AG09309 (cell line): ENCODE measurements around the gene CYFIP1.

ENCODE experiments used
- DNase-seq: peaks from one replicate; pipeline ENCODE4 v3.0.0-alpha.2; 2010; ENCODE audit warnings: low read depth
- H3K4me3 ChIP-seq: 2 replicates; pipeline ENCODE4 v1.5.1; 2011; ENCODE audit warnings: mild to moderate bottlenecking, low read depth, low read length, moderate library complexity; ENCODE audit not compliant: control insufficient read depth
- TF ChIP-seq, protein P1 (sequence below): IDR thresholded peaks from 2 replicates; pipeline ENCODE4 v1.5.1; 2011; ENCODE audit warnings: mild to moderate bottlenecking, low read depth, low read length, inconsistent platforms; ENCODE audit not compliant: insufficient read depth, control insufficient read depth; ENCODE audit errors: missing control alignments

CYFIP1 gene

DNA sequence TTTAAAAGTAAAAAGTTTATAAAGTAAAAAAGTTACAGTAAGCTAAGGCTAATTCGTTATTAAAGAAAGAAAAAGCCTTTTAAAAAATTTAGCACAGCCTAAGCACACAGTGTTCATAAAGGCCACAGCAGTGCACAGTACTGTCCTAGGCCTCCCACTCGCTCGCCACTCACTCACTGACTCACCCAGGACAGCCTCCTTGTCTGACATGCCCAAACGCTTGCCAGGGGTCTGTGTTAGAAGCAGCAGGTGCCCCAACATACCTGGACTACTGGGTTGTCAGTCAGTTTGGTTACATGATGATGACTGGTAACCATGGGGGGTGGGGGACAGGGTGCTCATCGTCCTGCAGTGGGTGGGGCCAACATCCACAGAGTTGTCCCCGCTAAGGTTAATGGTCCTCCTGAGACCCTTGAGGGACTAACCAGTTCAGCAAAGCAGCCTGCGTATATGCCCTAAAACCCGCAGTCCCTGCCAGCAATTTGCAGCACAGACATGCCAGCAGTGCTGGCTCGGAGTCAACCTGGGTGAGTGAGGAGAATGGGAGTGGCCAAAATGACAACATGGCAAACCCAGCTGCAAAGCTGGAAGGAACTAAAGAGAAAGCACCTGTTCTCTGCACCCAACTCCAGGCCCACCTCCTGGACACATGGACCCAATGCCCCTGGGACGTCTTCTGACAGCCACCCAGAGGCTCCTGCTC is 49.2 kb downstream of the CYFIP1 start:
- no peak for DNase-seq
- TF ChIP-seq, protein P1, sequence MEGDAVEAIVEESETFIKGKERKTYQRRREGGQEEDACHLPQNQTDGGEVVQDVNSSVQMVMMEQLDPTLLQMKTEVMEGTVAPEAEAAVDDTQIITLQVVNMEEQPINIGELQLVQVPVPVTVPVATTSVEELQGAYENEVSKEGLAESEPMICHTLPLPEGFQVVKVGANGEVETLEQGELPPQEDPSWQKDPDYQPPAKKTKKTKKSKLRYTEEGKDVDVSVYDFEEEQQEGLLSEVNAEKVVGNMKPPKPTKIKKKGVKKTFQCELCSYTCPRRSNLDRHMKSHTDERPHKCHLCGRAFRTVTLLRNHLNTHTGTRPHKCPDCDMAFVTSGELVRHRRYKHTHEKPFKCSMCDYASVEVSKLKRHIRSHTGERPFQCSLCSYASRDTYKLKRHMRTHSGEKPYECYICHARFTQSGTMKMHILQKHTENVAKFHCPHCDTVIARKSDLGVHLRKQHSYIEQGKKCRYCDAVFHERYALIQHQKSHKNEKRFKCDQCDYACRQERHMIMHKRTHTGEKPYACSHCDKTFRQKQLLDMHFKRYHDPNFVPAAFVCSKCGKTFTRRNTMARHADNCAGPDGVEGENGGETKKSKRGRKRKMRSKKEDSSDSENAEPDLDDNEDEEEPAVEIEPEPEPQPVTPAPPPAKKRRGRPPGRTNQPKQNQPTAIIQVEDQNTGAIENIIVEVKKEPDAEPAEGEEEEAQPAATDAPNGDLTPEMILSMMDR, result no peak

DNA sequence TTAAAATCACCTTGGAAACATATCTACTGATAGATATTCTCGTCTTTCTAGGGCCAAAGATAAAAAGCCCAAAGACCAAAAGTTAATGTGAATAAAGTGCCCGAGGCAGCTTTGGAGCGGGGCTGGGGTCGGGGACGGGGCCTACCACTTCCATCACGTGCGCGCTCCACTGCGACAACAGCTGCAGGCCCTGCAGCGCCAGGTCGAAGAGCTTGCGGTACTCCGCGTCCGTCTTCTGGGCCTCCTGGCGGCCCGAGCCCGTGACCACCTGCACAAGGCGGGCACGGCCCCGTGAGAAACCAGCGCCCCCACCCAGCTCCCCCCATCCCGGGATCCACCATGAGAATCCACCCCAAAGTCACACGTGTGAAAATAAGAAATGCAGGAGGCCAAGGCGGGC is 52.4 kb downstream of the CYFIP1 start:
- TF ChIP-seq, protein P1, result no peak
- DNase-seq, result no peak

More for the DNA sequence above, 49.2 kb downstream of the CYFIP1 start:
- no peak overlapping the region for H3K4me3 ChIP-seq

DNA sequence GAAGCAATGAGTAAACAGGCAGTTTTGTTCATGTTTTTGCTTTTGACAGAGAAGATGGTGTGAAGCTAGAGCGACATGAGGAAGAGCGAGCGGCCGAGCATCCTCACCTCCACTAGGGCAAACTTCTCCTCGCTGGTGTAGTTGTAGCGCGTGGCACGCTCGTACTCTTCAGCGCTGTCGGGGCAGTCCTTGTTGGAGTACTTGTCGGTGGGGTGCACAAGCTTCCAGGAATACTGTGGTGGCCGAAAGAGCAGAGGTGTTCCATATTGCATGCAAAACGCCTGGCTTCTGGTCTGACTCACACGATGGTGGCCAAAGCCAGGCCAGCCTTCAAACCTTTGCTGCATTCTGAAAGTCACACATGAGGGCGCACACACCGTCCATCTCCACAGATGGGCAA is 54.3 kb downstream of the CYFIP1 start:
- no peak overlapping the region for H3K4me3 ChIP-seq
- no peak for DNase-seq
- TF ChIP-seq, protein P1, result no peak

More for the DNA sequence above, 52.4 kb downstream of the CYFIP1 start:
- no peak overlapping the region for H3K4me3 ChIP-seq

DNA sequence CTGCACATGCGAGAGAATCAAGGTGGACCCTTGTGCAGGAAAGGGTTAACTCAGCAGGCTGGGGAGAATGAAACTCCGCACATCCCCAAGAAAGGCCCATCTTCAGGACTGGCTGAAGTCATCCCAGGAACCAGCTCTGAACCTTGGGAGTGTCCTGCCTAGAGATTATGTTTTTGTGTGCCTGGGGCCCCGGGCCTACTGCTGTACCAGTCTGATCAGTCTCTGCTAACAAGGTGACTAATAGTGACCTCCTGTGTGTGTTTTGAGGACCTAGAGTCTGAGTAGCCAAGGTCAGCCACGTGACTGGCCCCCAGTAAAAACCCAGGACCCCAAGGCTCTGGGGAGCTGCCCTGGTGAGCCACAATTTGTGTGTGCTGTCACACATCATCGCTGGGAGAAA is 58.2 kb downstream of the CYFIP1 start:
- H3K4me3 ChIP-seq, result no peak overlapping the region
- TF ChIP-seq, protein P1, result no peak
- no peak for DNase-seq

DNA sequence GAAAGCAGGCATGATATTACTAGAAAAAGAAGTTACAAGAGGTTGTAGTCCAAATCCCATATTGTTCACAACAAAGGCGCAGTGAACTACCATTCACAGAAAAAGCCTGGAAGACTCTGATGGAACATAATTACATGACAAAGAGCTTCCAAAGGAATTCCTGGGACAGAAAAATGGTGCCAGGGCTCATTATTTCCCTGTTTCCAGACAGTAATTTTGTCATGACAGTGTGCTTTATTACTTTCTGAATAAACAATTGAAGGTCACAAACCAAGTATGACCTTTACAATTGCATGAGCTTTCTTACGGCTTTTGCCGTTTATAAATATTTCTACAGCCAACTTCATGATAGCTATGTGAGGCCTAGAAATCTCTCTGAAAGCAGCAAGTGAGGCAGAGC is 61.0 kb downstream of the CYFIP1 start:
- TF ChIP-seq, protein P1, result no peak
- no peak overlapping the region for H3K4me3 ChIP-seq
- no peak for DNase-seq

DNA sequence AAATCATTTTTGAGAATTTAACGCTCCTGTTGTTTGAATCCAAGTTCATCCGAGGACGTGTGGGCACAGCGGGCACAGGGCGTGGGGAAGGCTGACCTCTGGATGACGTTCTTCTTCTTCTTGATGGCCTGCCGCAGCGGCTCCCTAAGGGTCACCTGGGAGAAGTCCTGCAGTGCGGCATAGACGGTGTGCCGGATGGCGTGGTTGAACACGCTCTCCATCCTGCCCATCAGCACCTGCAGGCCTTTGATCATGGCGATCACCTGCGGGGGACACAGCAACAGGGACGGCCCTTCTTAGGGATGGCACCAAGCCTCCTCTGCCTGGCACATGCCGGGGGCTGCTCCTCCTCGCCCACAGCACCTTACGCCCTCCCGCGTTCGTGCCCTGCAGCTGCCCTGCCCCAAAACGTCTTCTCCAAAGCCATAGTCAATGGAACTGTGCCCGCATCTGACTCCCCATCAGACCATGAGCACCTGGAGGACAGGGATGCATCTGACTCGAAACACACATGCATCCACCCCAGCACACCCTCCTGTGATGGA is 61.5 kb downstream of the CYFIP1 start:
- no peak for DNase-seq
- no peak overlapping the region for H3K4me3 ChIP-seq
- TF ChIP-seq, protein P1, result no peak
